ENCODE data around the gene GAS2.

Gene GAS2

GRCh38 chr11:22730319-22730718 is 63.9 kb downstream of the GAS2 start:
- no peak for DNase-seq

- DNase-seq = no peak
Observed at GRCh38 chr11:22732588-22732987, 66.2 kb downstream of the GAS2 start.

- no peak for DNase-seq
Observed at GRCh38 chr11:22733475-22734248, 67.3 kb downstream of the GAS2 start.

DNA sequence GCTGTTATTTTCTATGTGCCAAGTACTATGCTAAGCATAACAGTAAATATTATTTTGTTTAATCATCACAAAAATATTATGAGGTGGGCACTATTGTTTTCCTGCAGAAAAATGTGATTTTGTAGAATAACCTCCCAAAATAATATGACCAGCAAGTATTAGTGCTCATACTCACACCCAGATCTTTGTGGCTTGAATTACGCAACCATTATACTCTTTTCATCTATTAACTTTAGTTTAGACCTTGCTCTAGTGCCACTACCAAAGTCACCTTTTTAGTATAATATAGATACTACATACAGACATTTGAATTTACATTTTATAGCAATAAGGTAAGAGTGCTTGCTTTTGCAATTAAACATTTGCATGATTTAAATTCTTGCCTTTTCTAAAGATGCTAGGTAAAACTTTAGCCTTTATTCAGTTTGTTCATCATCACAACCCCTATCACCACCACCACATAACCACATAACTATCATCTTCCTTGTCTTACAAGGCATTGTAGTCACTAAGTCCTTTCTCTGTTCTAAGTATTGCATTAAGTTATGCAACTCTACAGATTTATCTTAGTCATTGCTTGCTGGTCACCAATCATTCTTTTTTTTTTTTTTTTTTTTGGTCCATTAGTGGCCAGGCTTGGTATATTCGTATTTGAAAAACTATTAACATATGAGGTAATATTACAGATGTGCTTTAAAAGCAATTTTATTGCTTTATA is 68.4 kb downstream of the GAS2 start:
- no peak for DNase-seq

DNA sequence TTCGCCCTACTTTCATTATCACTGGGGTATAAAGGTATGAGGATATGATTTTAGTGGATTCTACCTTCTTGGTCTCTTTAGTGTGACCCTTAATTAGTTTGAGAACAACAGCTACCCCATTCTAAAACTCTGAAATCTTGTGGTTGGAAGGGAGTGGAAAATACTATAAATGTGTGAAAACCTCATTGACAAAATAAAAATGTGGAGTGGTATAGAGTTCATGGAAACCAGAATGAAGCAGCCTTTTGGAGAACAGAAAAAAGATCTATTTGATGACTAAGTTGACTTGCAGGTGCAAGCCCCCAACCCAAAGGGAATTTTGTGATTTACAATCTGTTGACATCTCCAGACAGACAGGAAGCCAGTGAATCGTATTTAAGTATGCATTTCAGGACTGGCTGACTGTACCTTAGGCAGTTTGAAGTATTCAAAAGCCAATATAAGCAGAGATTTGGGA is 75.8 kb downstream of the GAS2 start:
- DNase-seq = no peak

- DNase-seq = no peak
Observed at GRCh38 chr11:22749536-22749935, 83.1 kb downstream of the GAS2 start.

GRCh38 chr11:22752908-22753310 is 86.5 kb downstream of the GAS2 start:
- no peak for DNase-seq

DNA sequence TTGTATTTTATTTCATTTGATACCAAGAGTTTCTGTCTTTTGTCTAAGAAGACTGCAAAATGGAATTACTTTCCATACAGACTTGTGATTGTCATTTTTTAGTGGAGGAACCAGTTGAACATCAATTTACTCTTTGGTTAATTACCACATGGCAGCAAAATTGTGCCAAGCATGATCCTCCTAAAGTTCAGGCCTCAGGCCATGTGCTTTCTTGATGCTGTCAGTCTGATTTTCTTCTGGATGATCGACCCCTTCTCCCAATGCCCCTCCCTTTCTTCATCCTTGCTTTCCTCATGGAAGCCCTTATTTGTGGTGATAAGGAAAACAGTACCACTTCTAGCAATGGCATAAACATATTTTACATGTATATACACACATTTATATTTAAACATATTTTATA is 87.0 kb downstream of the GAS2 start:
- DNase-seq = no peak

DNA sequence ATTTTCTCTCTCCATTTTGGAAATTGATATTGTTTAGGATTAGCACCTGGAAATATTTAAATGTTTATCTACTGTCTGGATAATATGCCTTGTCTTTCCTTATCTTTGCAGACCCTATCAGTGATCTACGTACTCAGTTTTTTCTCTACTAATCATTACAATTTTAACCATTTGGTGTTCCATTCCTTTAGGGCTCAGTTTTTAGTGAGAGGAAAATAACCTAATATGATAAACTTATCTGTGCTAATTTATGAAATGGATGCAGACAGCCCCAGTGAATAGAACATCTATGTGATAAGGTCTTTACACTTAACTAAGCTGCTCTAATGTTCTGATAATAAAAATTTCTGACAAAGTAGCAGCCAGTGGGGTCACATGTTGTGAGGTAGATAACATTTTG is 94.7 kb downstream of the GAS2 start:
- no peak for DNase-seq

DNA sequence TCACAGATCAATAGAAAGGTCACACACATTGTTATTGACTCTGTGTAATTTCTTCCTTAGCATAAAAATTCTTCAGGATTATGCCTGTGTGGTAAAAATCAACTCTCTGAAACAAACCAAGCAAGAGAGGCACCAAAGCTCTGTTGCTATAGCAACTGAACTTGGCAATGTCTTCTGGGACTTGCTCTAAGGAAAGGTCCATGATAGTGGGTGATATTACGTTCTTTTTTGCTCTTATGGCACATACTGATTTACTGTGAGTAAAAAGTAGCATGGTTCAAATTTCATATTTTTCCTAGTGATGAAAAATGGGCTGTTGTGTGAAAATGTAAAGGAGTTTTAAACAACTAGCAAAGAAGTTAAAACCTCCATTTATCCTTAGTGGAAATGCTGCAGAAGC is 96.8 kb downstream of the GAS2 start:
- DNase-seq = no peak

DNA sequence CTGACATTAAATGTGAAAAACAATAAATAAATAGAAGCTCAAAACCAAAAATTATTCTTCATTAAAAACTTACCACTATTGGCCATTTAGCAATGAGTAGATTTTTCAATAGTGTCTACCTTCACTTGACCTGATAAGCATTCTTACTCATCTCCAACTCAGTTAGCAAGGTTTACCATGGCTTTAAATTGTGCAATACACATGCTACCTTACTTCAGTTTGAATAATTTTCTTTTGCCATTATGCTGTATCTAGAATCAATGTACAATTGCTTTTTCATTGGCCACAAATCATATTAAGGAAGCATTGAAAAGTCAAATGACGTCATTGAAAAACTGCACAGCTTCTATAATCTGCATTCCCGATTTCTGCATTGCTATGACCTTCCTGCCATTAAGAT is 98.3 kb downstream of the GAS2 start:
- DNase-seq = no peak

DNA sequence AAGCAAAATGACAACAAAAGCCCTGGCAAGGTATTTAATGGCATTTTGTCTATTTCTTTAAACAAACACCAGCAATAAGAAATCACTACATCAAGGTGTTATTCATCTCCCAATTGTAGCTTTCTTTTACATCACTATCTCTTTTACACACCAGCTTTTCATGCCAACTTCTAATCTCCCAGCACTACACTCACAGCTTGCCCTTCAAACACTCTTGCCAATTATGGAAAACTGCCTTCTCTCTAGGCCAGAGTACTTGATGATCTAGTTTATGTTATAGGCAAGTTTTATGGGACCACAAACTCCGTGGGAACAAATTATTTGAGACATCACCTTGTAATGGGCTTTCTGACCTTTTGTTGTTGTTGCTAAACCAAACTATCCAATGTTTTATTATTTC is 101.9 kb downstream of the GAS2 start:
- no peak for DNase-seq

DNA sequence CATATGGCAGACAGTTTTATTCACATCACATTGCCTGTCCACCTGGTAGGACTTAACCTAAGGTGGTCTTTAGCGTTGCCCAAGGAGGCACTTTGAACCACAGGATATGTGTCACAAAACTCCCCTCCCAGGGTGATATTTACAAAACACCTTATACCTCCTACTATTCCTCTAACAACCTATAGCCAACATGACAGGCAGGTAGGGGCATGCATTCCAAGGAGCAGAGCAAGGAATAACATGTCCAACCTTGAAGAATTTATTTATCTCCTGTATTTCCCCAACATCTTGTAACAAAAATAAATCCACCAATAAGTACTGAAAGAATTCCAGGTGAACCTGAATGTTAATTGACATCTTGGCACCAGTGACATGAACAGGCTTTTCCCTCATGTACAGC is 102.7 kb downstream of the GAS2 start:
- DNase-seq = no peak

GRCh38 chr11:22774716-22775115 is 108.3 kb downstream of the GAS2 start:
- DNase-seq = no peak

DNA sequence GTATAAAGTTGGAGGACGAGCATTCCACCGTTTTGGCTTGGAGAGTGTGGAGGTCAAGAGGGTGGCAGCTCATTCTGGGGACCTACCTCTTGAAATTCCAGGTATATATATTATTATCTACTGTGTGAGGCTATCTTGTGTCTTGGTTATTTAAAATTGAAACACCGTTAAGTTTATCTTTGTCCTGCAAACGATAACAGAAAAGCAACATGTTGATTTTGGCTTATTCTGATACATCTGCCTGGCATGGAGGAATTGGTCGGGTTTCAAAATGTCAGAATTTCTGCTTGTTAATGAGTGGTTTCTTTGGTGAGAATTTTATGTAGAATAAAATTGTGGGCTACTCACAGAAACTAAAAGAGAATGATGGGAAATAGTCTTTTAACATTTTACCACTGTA is 108.8 kb downstream of the GAS2 start:
- DNase-seq = no peak

- no peak for DNase-seq
Observed at GRCh38 chr11:22778642-22779041, 112.2 kb downstream of the GAS2 start.

- no peak for DNase-seq
Observed at GRCh38 chr11:22779850-22780249, 113.4 kb downstream of the GAS2 start.

- no peak for DNase-seq
Observed at GRCh38 chr11:22780952-22781593, 114.7 kb downstream of the GAS2 start.

DNA sequence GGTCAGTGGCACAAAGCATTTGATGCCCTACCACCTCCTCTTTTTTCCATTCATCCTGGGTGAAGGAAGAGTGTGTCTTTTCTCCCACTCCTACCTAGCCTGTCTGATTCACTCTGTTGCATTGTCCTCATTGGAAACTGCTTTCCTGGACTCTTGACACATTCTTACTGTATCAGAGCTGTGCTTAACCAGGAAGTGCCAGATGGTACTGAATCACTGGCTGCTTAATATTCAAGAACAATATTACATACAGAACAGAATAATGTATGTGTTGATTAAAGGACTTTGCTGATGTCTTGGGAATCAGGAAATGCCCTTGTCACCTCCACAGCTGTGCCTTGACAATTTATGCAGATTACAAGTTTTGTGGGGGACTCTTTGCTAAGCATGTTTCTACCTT is 118.8 kb downstream of the GAS2 start:
- no peak for DNase-seq

DNA sequence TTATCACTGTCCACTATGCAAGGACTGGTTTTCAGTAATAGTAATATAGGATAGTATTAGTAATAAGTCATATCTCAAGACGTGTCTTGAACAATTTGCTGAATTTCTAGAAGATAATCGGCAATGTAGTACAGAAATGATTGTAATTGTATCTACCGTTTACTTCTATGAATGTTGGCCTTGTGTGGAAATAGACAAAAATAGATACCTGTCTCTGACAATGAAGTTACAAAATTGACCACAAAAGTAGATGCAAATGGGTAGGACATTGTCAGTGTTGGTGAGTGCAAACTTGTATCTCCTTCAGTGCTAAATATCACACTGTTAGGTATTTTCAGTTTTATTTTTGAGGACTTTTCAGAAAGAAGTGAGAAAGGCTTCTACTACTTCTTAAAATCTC is 120.1 kb downstream of the GAS2 start:
- no peak for DNase-seq

DNA sequence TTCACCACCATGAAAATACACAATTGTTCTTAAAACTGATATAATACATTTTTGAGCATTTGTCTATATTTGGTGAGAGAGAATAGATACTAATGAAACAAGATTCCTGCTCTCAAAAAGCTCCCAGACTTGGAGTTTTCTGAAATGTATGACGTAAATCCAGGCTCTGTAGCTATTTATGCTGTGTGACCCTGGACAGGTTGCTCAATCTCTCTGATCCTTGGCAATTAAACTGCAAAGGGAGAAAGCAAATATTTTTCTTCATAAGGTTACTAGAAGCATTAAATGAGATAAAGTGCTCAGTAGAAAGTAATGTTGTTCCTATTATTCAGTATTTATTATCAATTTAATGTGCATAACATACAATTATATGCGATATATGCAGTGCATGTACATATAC is 120.6 kb downstream of the GAS2 start:
- DNase-seq = no peak

- DNase-seq = no peak
Observed at GRCh38 chr11:22787551-22788162, 121.2 kb downstream of the GAS2 start.

GRCh38 chr11:22792497-22792896 is 126.1 kb downstream of the GAS2 start:
- no peak for DNase-seq

GRCh38 chr11:22795914-22796313 is 129.5 kb downstream of the GAS2 start:
- DNase-seq = no peak

All from CD4-positive, alpha-beta T cell treated with Interleukin-15 for 1 hour (primary cell).